Measurements from ENCODE around the gene GRB7. TPM values are rescaled to one million over a fixed set of nuclear protein-coding genes. Genes with fewer than 3 reads are reported as not detected.

GRB7 gene
- polyA plus RNA-seq, 1 donor from 2014 or later = not detected

- Mint-ChIP-seq H3K4me1 (peaks cover 52 to 63% (median 58%) of the 10 kb centered on the region in 3 donors), H3K9me3 (no peaks in the 10 kb centered on the region), H3K4me3 (peak overlapping the region; percentile 24 to 92 (median 60)), H3K27me3 (no peaks in the 10 kb centered on the region), H3K27ac (peak overlapping the region; percentile 85 to 98 (median 97)), H3K36me3 (peaks cover 11% of the 10 kb centered on the region)
Measured at GRCh38 chr17:39794249-39794970, 56.7 kb downstream of the GRB7 start.

Other genes starting within 250 kb of the GRB7 start
- not detected for gene NEUROD2, start 130.0 kb upstream of the GRB7 start, polyA plus RNA-seq
- gene PPP1R1B, start 111.0 kb upstream of the GRB7 start, polyA plus RNA-seq = not detected
- 35.7 TPM for gene STARD3, start 100.8 kb upstream of the GRB7 start, polyA plus RNA-seq
- not detected for gene TCAP, start 72.6 kb upstream of the GRB7 start, polyA plus RNA-seq
- not detected for gene PNMT, start 69.5 kb upstream of the GRB7 start, polyA plus RNA-seq
- gene PGAP3, start 49.9 kb upstream of the GRB7 start, polyA plus RNA-seq = 15.6 TPM
- gene ERBB2, start 37.9 kb upstream of the GRB7 start, polyA plus RNA-seq = 0.79 TPM
- gene MIEN1, start 7.4 kb upstream of the GRB7 start, polyA plus RNA-seq = 113 TPM
- gene IKZF3, start 126.4 kb downstream of the GRB7 start, polyA plus RNA-seq = 103 TPM
- gene ZPBP2, start 130.3 kb downstream of the GRB7 start, polyA plus RNA-seq = 0.84 TPM
- 0.36 TPM for gene GSDMB, start 180.7 kb downstream of the GRB7 start, polyA plus RNA-seq
- 182 TPM for gene ORMDL3, start 189.7 kb downstream of the GRB7 start, polyA plus RNA-seq
- not detected for gene LRRC3C, start 189.8 kb downstream of the GRB7 start, polyA plus RNA-seq
- 0.19 TPM for gene GSDMA, start 225.1 kb downstream of the GRB7 start, polyA plus RNA-seq
- gene PSMD3, start 242.9 kb downstream of the GRB7 start, polyA plus RNA-seq = 49.7 TPM